ENCODE data around the gene MUC15. TPM values are rescaled to one million over a fixed set of nuclear protein-coding genes. Genes with fewer than 3 reads are reported as not detected.
A peak's percentile ranks its signal among the peaks of the same experiment; 100 is the strongest.

The MUC15 gene
- polyA plus RNA-seq (2013, experiment 1 of 2), result not detected
- polyA plus RNA-seq (2013, experiment 2 of 2), result not detected

- Histone ChIP-seq H3K9me3 (ENCODE audit: control insufficient read depth, low read length) (no peaks in the 10 kb centered on the region), H3K27ac (ENCODE audit: low read depth, low read length, severe bottlenecking) (no peak within 1 kb of the TSS), H3K36me3 (ENCODE audit: control insufficient read depth, insufficient read depth, low read length) (no peaks in the 10 kb centered on the region), H3K4me1 (ENCODE audit: control insufficient read depth, insufficient read depth, low read length, poor library complexity, severe bottlenecking) (no peaks in the 10 kb centered on the region), H3K4me3 (ENCODE audit: extremely low read depth, insufficient read depth, low read length, poor library complexity, severe bottlenecking) (no peak within 1 kb of the TSS)
- WGBS, 2 experiments (ENCODE audit: insufficient coverage in 2 of 2), result 88 to 97% methylated on average over 3 to 5 of the region's 12 CpGs
Measured at GRCh38 chr11:26571861-26572654, at the start of gene MUC15. TSS of gene MUC15 (minus strand) at chr11:26572263. CDS start at chr11:26567094, 5,169 bp downstream.

GRCh38 chr11:26621132-26621531, 49.1 kb upstream of the MUC15 start:
- no peaks in the 10 kb centered on the region for H3K9me3 ChIP-seq (ENCODE audit: control insufficient read depth, low read length)
- peak overlapping the region; percentile 80 for H3K27ac ChIP-seq (ENCODE audit: low read depth, low read length, severe bottlenecking)
- no peaks in the 10 kb centered on the region for H3K36me3 ChIP-seq (ENCODE audit: control insufficient read depth, insufficient read depth, low read length)
- peaks cover 22% of the 10 kb centered on the region for H3K4me1 ChIP-seq (ENCODE audit: control insufficient read depth, insufficient read depth, low read length, poor library complexity, severe bottlenecking)
- no peak overlapping the region for H3K4me3 ChIP-seq (ENCODE audit: extremely low read depth, insufficient read depth, low read length, poor library complexity, severe bottlenecking)

GRCh38 chr11:26620282-26621045, 48.4 kb upstream of the MUC15 start:
- H3K27ac ChIP-seq (ENCODE audit: low read depth, low read length, severe bottlenecking), result peak overlapping the region; percentile 80
- H3K4me3 ChIP-seq (ENCODE audit: extremely low read depth, insufficient read depth, low read length, poor library complexity, severe bottlenecking), result no peak overlapping the region
- peaks cover 22% of the 10 kb centered on the region for H3K4me1 ChIP-seq (ENCODE audit: control insufficient read depth, insufficient read depth, low read length, poor library complexity, severe bottlenecking)
- 83% methylated on average over 1 of the region's 1 CpG; no CpG with 5 or more reads in 1 of the 2 experiments for WGBS, 2 experiments (ENCODE audit: insufficient coverage in 2 of 2)
- no peaks in the 10 kb centered on the region for H3K36me3 ChIP-seq (ENCODE audit: control insufficient read depth, insufficient read depth, low read length)
- no peaks in the 10 kb centered on the region for H3K9me3 ChIP-seq (ENCODE audit: control insufficient read depth, low read length)

- peaks cover 22% of the 10 kb centered on the region for H3K4me1 ChIP-seq (ENCODE audit: control insufficient read depth, insufficient read depth, low read length, poor library complexity, severe bottlenecking)
- no peaks in the 10 kb centered on the region for H3K36me3 ChIP-seq (ENCODE audit: control insufficient read depth, insufficient read depth, low read length)
- no peaks in the 10 kb centered on the region for H3K9me3 ChIP-seq (ENCODE audit: control insufficient read depth, low read length)
- no peak overlapping the region for H3K4me3 ChIP-seq (ENCODE audit: extremely low read depth, insufficient read depth, low read length, poor library complexity, severe bottlenecking)
- H3K27ac ChIP-seq (ENCODE audit: low read depth, low read length, severe bottlenecking), result peak overlapping the region; percentile 66
- no CpG with 5 or more reads among the region's 1 CpG for WGBS, 2 experiments (ENCODE audit: insufficient coverage in 2 of 2)
Measured at GRCh38 chr11:26618441-26618840, 46.4 kb upstream of the MUC15 start.

- 83 to 94% methylated on average over 2 of the region's 2 CpGs for WGBS, 2 experiments (ENCODE audit: insufficient coverage in 2 of 2)
- H3K27ac ChIP-seq (ENCODE audit: low read depth, low read length, severe bottlenecking), result no peak overlapping the region
- no peaks in the 10 kb centered on the region for H3K36me3 ChIP-seq (ENCODE audit: control insufficient read depth, insufficient read depth, low read length)
- peaks cover 6% of the 10 kb centered on the region for H3K4me1 ChIP-seq (ENCODE audit: control insufficient read depth, insufficient read depth, low read length, poor library complexity, severe bottlenecking)
- H3K9me3 ChIP-seq (ENCODE audit: control insufficient read depth, low read length), result no peaks in the 10 kb centered on the region
- H3K4me3 ChIP-seq (ENCODE audit: extremely low read depth, insufficient read depth, low read length, poor library complexity, severe bottlenecking), result no peak overlapping the region
Measured at GRCh38 chr11:26613759-26614158, 41.7 kb upstream of the MUC15 start.

GRCh38 chr11:26608507-26609146, 36.6 kb upstream of the MUC15 start:
- Histone ChIP-seq H3K27ac (ENCODE audit: low read depth, low read length, severe bottlenecking) (no peak overlapping the region), H3K9me3 (ENCODE audit: control insufficient read depth, low read length) (no peaks in the 10 kb centered on the region), H3K36me3 (ENCODE audit: control insufficient read depth, insufficient read depth, low read length) (no peaks in the 10 kb centered on the region), H3K4me1 (ENCODE audit: control insufficient read depth, insufficient read depth, low read length, poor library complexity, severe bottlenecking) (no peaks in the 10 kb centered on the region), H3K4me3 (ENCODE audit: extremely low read depth, insufficient read depth, low read length, poor library complexity, severe bottlenecking) (no peak overlapping the region)
- WGBS, 2 experiments (ENCODE audit: insufficient coverage in 2 of 2), result 80 to 91% methylated on average over 7 to 9 of the region's 9 CpGs

- WGBS, 2 experiments (ENCODE audit: insufficient coverage in 2 of 2), result 85 to 91% methylated on average over 5 to 7 of the region's 7 CpGs
- no peak overlapping the region for H3K4me3 ChIP-seq (ENCODE audit: extremely low read depth, insufficient read depth, low read length, poor library complexity, severe bottlenecking)
- H3K27ac ChIP-seq (ENCODE audit: low read depth, low read length, severe bottlenecking), result no peak overlapping the region
- no peaks in the 10 kb centered on the region for H3K36me3 ChIP-seq (ENCODE audit: control insufficient read depth, insufficient read depth, low read length)
- no peaks in the 10 kb centered on the region for H3K9me3 ChIP-seq (ENCODE audit: control insufficient read depth, low read length)
- no peaks in the 10 kb centered on the region for H3K4me1 ChIP-seq (ENCODE audit: control insufficient read depth, insufficient read depth, low read length, poor library complexity, severe bottlenecking)
Measured at GRCh38 chr11:26607725-26608506, 35.9 kb upstream of the MUC15 start.

GRCh38 chr11:26599876-26600434, 27.9 kb upstream of the MUC15 start:
- 20 to 67% methylated on average over 1 of the region's 4 CpGs for WGBS, 2 experiments (ENCODE audit: insufficient coverage in 2 of 2)
- H3K27ac ChIP-seq (ENCODE audit: low read depth, low read length, severe bottlenecking), result no peak overlapping the region
- no peaks in the 10 kb centered on the region for H3K36me3 ChIP-seq (ENCODE audit: control insufficient read depth, insufficient read depth, low read length)
- H3K4me3 ChIP-seq (ENCODE audit: extremely low read depth, insufficient read depth, low read length, poor library complexity, severe bottlenecking), result no peak overlapping the region
- no peaks in the 10 kb centered on the region for H3K4me1 ChIP-seq (ENCODE audit: control insufficient read depth, insufficient read depth, low read length, poor library complexity, severe bottlenecking)
- H3K9me3 ChIP-seq (ENCODE audit: control insufficient read depth, low read length), result no peaks in the 10 kb centered on the region

- Histone ChIP-seq H3K4me1 (ENCODE audit: control insufficient read depth, insufficient read depth, low read length, poor library complexity, severe bottlenecking) (no peaks in the 10 kb centered on the region), H3K36me3 (ENCODE audit: control insufficient read depth, insufficient read depth, low read length) (no peaks in the 10 kb centered on the region), H3K27ac (ENCODE audit: low read depth, low read length, severe bottlenecking) (no peak overlapping the region), H3K4me3 (ENCODE audit: extremely low read depth, insufficient read depth, low read length, poor library complexity, severe bottlenecking) (no peak overlapping the region), H3K9me3 (ENCODE audit: control insufficient read depth, low read length) (no peaks in the 10 kb centered on the region)
- 100% methylated on average over 2 of the region's 2 CpGs for WGBS, 2 experiments (ENCODE audit: insufficient coverage in 2 of 2)
Measured at GRCh38 chr11:26599425-26599824, 27.4 kb upstream of the MUC15 start.

GRCh38 chr11:26597899-26598298, 25.8 kb upstream of the MUC15 start:
- Histone ChIP-seq H3K4me1 (ENCODE audit: control insufficient read depth, insufficient read depth, low read length, poor library complexity, severe bottlenecking) (no peaks in the 10 kb centered on the region), H3K27ac (ENCODE audit: low read depth, low read length, severe bottlenecking) (no peak overlapping the region), H3K9me3 (ENCODE audit: control insufficient read depth, low read length) (no peaks in the 10 kb centered on the region), H3K36me3 (ENCODE audit: control insufficient read depth, insufficient read depth, low read length) (no peaks in the 10 kb centered on the region), H3K4me3 (ENCODE audit: extremely low read depth, insufficient read depth, low read length, poor library complexity, severe bottlenecking) (no peak overlapping the region)
- WGBS, 2 experiments (ENCODE audit: insufficient coverage in 2 of 2), result no CpG with 5 or more reads among the region's 2 CpGs
